BJ (cell line): Measurements from ENCODE around the gene SH2D3A. TPM values are rescaled to one million over a fixed set of nuclear protein-coding genes. Genes with fewer than 3 reads are reported as not detected.
A peak's percentile ranks its signal among the peaks of the same experiment; 100 is the strongest.
"Not testable (repeated sequence)": the region's sequence is repeated elsewhere in the genome, so short reads cannot be mapped to it uniquely, and the experiment has no call there.

ENCODE experiments used
- CTCF ChIA-PET: fragments of 350-600 bp; formaldehyde crosslinking; extraction: SDS; loops from one replicate; lab custom pipeline; 2021; ENCODE audit warnings: antibody characterized with exemption, inconsistent platforms; lab: Yijun Ruan, JAX
- POLR2A ChIA-PET: fragments of 300-600 bp; sonication (Branson Sonifier 250); formaldehyde crosslinking; extraction: SDS; loops from one replicate; lab custom pipeline; 2021; ENCODE audit warnings: antibody characterized with exemption; lab: Charles Lee
- DNase-seq: peaks from one replicate; pipeline ENCODE4 v3.0.0-alpha.2; 2011; ENCODE audit warnings: low read depth
- H3K27me3 ChIP-seq: 2 replicates; pipeline ENCODE4 v1.6.0; 2011; ENCODE audit warnings: low read length; ENCODE audit not compliant: control insufficient read depth, insufficient read depth
- H3K36me3 ChIP-seq: 2 replicates; pipeline ENCODE4 v1.5.1; 2011; ENCODE audit warnings: low read length; ENCODE audit not compliant: control insufficient read depth, insufficient read depth
- H3K4me3 ChIP-seq: 2 replicates; pipeline ENCODE4 v1.5.1; 2011; ENCODE audit warnings: low read depth, mild to moderate bottlenecking, control low read depth, low read length
- CTCF ChIP-seq: IDR thresholded peaks from 2 replicates; pipeline ENCODE4 v1.5.1; 2011; ENCODE audit warnings: low read depth, mild to moderate bottlenecking, control low read depth, inconsistent platforms, low read length, moderate library complexity; ENCODE audit not compliant: insufficient read depth
- polyA plus RNA-seq: library from polyadenylated mRNA; depleted of rRNA; stranded (reverse); fragments of >200 nt; gene quantifications from 2 replicates; pipeline ENCODE4 v1.2.3, GENCODE V29; 2011

SH2D3A gene
- polyA plus RNA-seq, 1 experiment, result 0.07 TPM

DNA sequence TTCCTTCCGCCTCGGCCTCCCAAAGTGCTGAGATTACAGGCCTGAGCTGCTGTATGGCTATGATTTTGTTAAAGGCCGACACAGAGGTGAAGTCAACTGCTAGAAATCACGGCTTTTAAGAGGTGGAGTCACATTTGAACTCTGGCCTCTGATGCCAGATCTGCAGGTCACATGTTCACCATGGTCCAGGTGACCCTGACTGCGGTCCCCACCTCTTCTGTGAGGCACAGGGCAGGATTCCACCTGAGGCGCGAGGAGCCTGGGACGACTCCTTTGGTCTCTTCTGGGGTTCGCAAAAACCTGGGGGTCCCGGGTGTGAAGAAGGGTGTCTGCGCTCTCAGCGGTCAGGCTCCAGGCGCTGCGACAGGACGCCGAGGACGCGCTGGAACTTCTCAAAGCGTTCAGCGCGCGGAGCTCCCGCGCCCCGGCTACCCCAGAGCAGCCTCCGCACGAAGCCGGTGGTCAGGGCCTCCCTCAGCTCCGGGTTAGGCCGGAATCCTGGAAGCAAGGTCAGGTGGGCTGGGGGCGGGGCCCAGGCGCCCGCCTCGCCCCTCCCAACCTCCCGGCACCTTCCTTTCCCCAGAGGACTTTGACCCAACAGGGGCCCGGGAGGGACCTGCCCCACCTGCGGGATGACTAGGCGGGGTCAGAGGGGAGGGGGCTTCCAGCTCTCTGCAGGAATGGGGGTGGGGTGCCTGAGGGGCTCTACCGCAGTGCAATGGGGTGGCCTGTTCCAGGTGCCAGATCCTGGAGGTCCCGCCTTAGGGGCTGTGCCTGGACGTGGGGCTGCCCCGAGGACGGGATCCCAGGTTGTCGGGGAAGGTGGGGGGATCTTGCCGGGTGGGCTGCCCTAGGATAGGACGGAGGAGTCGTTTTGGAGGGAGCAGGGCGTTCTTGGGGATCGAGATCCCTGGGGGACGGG lies 14.7 kb downstream of the SH2D3A start:
- no peak for DNase-seq
- Histone ChIP-seq H3K27me3 (no peaks in the 10 kb centered on the region), H3K36me3 (peaks cover 24% of the 10 kb centered on the region), H3K4me3 (peak overlapping the region; percentile 35)
- TF ChIP-seq CTCF, result no peak
- ChIA-PET POLR2A (no interaction called here), CTCF (interaction anchor here (1.1 kb wide), 1 partner anchor 16 kb away, joined by 3 read pairs; no protein-coding TSS in a partner anchor)

- no peak for DNase-seq
- CTCF ChIA-PET, result no interaction called here
- POLR2A ChIA-PET, result no interaction called here
- H3K36me3 ChIP-seq, result peaks cover 29% of the 10 kb centered on the region
- TF ChIP-seq CTCF, result no peak
- H3K27me3 ChIP-seq, result no peaks in the 10 kb centered on the region
- H3K4me3 ChIP-seq, result no peak overlapping the region
Measured at GRCh38 chr19:6751189-6751588, 16.0 kb downstream of the SH2D3A start.

DNA sequence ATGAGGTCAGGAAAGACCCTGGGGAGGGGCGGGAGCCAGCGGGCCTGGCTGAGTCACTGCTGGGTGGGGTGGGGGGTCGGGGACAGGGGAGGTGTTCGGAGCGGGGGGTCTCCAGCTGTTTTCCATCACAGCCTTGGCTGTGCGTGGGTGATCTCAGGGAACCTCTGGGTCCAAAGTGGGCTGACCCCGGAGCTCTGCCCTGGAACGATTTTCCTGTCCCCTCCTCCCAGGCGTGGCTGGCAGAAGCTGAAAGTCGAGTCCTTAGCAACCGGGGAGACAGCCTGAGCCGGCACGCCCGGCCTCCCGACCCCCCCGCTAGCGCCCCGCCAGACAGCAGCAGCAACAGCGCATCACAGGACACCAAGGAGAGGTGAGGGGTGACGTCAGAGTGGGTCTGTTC lies 17.2 kb downstream of the SH2D3A start:
- DNase-seq, result no peak
- Histone ChIP-seq H3K4me3 (no peak overlapping the region), H3K27me3 (no peaks in the 10 kb centered on the region), H3K36me3 (peaks cover 33% of the 10 kb centered on the region)
- CTCF ChIA-PET, result no interaction called here
- TF ChIP-seq CTCF, result no peak
- POLR2A ChIA-PET, result no interaction called here

DNA sequence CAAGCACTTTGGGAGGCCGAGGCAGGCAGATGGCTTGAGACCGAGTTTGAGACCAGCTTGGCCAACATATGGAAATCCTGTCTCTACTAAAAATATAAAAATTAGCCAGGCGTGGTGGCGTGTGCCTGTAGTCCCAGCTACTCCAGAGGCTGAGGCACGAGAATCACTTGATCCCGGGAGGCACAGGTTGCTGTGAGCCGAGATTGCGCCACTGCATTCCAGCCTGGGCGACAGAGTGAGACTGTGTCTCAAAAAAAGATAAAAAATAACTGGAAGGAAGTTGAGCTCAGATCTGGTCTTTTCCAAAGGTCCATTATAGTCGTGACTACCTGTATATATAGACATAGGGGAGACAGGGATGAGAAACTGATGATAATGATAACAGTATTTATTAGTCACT lies 18.7 kb downstream of the SH2D3A start:
- H3K4me3 ChIP-seq, DNase-seq, POLR2A ChIA-PET, H3K27me3 ChIP-seq: not testable (repeated sequence)
- peaks cover 37% of the 10 kb centered on the region for H3K36me3 ChIP-seq
- CTCF ChIA-PET, result interaction anchor here (0.7 to 1.5 kb wide), 2 partner anchors 13 to 21 kb away, joined by 3 to 5 read pairs; no protein-coding TSS in a partner anchor

GRCh38 chr19:6745965-6746364 lies 21.3 kb downstream of the SH2D3A start:
- H3K4me3 ChIP-seq, result no peak overlapping the region

More at GRCh38 chr19:6745965-6746364, 21.3 kb downstream of the SH2D3A start:
- H3K27me3 ChIP-seq, result no peaks in the 10 kb centered on the region
- no peak for TF ChIP-seq CTCF
- CTCF ChIA-PET, result no interaction called here
- H3K36me3 ChIP-seq, result peaks cover 30% of the 10 kb centered on the region
- POLR2A ChIA-PET, result no interaction called here
- DNase-seq, result no peak
